Eye (tissue), 1 donor: ENCODE results near the gene NRG2.
A peak's percentile ranks its signal among the peaks of the same experiment; 100 is the strongest.

ENCODE experiments used
- DNase-seq: peaks from one replicate; pipeline ENCODE4 v3.0.0-alpha.2; 2015

Gene NRG2

DNA sequence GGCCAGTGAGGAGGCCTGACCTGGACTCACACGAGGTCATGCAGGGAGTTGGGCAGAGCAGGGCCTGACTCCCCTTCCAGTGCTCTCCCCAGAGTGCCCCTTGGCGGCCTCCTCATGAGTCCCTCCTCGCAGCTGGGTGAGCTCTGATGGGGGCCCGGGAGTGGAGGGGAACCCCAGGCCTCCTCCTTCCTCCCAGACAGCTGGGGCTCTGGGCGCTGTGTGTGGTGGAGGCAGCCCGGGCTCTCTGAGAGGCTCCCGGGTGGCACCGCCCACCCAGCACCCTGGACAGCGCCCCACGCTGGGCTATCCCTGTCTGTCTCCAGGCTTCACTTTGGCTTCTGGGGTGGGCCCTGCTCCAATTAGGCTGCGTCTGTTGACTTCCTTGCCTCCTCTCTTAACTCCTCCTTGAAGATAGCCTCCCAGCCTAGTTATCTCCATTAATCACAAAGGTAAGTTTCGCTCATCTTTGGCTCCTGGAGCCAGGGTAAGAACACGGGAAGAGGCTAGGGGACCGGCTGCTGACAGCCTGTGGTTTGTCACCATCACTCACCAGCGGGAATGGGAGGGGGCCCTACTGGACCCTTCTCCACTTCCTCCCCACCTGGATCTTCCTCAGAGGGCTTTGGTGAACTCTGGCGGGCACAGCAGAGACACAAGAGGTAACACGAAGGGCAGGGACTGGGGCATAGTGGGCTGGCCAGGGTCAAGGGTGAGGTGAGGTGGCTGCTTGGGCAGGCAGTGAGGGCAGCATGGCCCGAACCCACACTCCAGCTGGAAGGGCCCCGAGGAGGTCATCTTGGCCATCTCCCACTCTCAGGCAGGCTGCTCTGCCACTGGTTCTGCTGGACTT lies 234.4 kb downstream of the NRG2 start:
- peak; percentile 53 for DNase-seq

GRCh38 chr5:139807647-139808030 lies 235.5 kb downstream of the NRG2 start:
- DNase-seq: no peak

DNA sequence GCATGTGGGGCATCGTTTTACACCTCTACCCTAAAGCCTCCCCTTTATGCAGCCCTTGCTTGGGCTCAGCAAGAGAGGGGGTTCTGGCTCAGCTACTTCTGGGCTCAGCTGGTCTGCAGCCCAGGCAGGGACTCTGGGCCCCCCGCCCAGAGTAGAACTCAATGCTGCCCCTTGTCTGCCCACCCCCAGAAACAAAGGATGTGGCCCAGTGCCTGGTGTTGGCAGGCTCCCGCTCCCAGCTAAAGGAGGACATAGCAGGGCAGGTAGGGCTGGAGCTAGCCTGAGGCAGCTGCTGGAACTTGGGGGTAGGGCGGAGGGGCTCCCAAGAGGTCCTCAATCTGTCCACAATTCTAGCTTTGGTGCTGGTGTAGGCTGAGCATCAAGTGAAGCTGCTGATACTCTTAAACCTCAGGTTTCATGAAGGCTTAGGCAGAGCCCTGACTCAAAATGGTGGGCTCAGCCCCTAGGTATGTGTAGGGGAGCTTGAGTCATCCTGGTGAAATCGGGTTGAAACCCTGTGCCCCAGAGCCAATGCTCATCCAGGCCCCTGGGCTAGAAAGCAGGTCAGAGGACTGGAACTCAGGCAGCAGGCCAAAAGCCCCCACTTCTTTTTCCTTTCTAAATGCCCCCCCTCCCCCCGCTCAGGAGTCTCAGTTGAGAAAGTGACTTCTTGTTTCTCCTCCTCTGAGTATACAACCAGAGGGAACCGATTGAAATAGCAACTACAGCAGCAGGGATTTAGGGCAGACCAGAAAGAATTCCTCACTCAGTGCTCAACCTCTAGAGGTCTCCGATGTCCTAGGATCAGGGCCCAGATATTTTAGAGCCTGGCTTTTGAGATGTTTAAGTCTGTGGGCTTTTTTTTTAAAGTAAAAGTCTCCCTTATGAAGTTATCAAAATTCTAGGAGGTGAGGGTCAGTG lies 236.1 kb downstream of the NRG2 start:
- no peak for DNase-seq

GRCh38 chr5:139806111-139806510 lies 237.0 kb downstream of the NRG2 start:
- DNase-seq: no peak

DNA sequence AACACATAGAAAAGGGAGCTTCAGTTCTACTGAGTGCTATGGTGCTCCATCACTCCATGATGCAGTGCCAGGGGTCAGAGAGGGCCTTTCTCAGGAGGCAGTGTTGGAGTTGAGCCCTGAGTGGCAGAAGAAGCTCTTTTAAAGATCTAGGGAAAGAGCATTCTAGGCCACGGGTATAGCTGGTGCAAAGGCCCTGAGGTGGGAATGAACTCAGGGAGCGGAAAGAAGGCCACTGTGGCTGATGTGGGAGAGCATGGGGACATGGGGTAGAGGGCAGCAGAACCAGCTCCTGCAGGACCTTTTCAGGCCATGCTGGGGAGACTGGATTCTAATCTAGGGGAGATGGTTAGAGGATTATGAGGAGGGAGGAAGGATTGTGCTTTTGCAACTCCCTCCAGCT lies 237.6 kb downstream of the NRG2 start:
- DNase-seq: no peak

- no peak for DNase-seq
Measured at GRCh38 chr5:139804800-139805397, 238.2 kb downstream of the NRG2 start.

DNA sequence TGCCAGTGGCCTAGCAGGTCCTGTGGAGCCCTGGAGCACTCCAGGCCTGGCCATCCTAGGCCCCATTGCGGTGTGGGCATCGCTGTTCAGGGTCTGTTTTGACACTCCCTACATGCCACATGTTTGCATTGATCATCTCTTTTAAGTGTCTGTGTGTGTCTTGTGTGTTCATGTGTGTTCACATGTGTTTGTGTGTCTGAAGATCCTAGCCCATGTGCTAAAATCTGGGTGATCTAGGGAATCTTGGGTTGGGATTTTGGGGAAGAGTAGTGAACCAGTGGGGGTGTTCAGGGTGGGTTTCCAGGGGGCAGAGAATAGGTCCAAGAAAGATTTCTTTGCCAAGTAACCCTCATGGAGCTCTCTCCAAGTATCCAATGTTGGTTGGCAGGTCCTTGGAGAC lies 239.1 kb downstream of the NRG2 start:
- DNase-seq: no peak

GRCh38 chr5:139799359-139799758 lies 243.7 kb downstream of the NRG2 start:
- DNase-seq: no peak

DNA sequence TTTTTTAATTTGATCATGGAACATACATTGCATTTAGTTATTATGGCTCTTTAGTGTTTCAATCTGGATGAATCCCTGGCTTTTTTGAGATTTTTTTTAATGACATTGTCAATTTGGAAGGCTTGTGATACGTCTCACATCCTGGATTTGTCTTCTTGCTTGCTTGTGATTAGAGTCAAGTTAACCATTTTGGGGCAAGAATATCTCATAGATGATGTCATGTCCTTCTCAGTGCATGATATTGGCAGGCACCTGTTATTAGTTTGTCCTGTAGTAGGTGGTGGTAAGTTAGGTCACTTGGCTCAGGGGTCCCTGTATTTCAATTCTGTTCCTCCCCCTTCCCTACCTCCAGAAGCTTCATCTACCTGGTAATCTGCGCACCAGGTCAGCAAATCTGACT lies 244.2 kb downstream of the NRG2 start:
- DNase-seq: no peak

GRCh38 chr5:139797856-139798510 lies 245.1 kb downstream of the NRG2 start:
- DNase-seq: no peak

DNA sequence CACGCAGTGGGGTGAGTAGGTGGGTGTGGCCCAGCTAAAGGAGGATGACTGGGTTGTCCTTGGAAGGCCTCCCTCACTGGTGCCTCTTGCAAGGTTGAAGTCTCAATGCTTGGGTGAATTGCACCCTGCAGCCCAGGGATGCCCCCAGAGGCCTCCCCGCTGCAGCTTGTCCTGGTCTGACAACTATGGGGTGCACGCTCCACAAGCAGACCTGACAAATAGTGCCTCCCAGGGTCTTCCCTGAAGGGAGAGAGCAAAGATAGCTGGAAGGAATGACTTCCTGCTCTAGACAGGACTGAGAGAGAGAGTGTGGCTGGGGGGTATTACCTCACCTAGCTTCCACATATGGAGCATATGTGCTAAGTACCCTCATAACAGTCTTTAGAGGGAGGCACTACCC lies 245.8 kb downstream of the NRG2 start:
- no peak for DNase-seq
